ENCODE measurements around the gene ERMAP. TPM values are rescaled to one million over a fixed set of nuclear protein-coding genes. Genes with fewer than 3 reads are reported as not detected.
"Not testable (repeated sequence)": the region's sequence is repeated elsewhere in the genome, so short reads cannot be mapped to it uniquely, and the experiment has no call there.

ERMAP gene
- total RNA-seq, 1 experiment from 2014 or later, result 12.3 TPM

DNA sequence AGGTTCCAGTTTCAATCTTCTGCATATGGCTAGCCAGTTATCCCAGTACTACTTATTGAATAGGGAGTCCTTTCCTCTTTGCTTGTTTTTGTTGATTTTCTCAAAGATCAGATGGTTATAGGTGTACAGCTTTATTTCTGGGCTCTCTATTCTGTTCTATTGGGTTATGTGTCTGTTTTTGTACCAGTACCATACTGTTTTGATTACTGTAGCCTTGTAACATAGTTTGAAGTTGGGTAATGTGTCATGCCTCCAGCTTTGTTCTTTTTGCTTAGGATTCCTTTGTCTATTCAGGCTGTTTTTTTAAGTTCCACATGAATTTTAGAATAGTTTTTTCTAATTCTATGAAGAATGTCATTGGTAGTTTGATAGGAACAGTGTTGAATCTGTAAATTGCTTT, 56.2 kb downstream of the ERMAP start:
- DNase-seq (ENCODE audit: low read depth), result not testable (repeated sequence)

DNA sequence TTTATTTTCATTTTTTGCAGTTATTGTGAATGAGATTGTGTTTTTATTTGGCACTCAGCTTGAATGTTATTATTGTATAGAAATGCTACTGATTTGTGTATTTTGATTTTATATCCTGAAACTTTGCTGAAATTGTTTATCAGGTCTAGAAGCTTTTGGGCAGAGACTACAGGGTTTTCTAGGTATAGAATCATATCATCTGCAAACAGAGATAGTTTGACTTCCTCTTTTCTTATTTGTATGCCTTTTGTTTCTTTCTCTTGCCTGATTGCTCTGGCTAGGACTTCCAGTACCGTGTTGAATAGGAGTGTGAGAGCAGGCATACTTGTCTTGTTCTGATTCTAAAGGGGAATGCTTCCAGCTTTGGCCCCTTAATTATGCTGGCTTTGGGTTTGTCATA, 56.7 kb downstream of the ERMAP start:
- DNase-seq (ENCODE audit: low read depth), result no peak

DNA sequence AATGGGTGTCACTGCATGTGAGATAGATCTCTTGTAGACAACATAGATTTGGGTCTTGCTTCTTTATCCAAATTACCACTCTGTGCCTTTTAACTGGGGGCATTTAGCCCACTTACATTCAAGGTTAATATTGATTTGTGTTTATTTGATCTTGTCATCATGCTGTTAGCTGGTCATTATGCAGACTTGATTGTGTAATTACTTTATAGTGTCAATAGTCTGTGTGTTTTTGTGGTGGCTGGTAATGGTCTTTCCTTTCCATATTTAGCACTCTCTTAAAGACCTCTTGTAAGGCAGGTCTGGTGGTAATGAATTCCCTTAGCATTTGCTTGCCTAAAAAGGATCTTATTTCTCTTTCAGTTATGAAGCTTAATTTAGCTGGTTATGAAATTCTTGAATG, 59.1 kb downstream of the ERMAP start:
- DNase-seq (ENCODE audit: low read depth), result no peak

DNA sequence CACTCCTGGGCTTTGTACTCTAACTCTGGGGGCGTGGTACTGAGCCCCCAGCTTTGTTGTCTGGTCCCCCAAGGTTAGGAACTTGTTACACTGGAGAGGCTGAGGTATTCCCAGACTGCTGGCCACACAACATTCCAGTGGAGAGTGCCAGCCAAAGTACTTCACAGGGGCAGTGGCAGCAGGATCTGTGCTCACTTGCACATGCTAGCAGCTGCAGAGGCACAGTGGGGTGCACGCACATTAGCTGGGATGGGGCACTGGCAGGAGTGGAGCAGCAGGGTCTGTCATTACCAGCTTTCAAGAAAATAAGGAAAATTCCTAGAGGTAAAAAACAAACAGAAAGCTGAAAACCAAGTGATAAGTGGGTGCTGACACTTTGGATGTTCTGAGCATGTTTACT, 60.5 kb downstream of the ERMAP start:
- DNase-seq (ENCODE audit: low read depth), result no peak

DNA sequence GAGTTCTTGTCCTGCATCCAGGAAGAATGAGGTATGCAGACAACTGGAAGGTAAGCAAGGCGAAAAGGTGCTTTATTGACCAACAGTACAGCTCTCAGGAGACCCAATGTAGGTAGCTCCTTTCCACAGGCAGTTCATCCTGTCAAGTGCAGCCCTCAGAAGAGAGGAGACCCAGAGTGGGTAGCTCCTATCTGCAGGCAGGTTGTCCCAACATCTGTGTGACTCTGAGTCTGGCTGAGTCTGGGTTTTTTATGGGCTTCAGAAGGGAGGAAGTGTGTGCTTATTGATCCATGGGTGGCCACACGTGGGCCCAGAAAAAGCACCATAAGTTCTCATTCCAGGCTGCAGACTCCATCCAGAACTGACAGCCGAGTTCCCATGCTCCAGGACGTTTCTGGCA, 63.5 kb downstream of the ERMAP start:
- DNase-seq (ENCODE audit: low read depth), result no peak

DNA sequence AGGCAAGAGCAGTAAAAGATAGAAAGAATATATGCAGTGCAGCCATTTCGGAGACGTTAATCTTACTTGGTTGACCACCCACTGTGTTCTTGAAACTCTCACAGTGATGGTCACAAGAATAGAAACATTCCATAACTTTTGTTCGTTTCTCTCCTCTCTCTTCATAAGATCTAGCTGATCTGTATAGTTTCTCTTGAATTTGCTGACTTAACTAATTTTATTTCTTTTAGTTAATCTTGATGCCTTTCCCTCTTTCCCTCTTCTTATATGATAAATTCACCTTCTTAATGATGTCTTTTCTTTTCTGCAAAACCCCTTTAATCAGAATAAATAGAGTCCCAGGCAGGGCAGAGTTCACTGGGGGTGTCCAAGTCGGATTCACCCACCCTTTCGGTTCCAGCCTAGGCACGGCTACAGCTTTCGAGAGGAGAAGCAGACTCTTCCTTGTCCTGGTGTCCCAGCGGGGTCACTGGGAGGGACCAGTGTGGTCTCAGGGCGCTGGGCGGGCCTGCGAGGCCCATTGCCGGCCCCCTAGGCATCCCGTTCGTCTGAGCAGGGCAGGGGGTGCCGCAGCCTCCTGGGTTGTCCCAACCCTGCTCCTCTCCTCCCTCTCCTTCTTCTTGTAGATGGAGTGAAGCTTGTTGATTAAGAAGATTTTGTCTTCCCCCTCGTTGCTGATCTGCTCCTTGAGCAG, 69.3 kb downstream of the ERMAP start:
- DNase-seq (ENCODE audit: low read depth), result no peak

DNA sequence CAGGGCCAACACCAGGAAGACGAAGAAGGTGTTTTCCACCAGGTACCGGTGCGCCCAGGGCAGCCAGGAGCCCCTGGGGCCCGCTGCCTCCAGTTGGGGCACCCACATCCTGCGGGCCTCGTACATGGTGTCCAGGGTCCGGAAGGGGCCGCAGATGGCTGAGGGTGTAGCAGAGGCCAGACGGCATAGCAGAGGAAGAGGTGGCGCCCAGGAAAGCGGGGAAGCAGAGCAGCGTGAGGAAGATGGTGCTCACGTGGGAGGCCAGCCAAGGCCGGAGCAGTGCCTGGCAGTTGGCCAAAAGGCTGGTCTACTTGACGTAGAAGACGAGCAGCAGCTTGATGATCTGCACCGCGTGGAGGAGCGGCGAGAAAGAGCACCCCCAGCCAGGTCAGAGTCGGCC, 69.9 kb downstream of the ERMAP start:
- DNase-seq (ENCODE audit: low read depth), result no peak

DNA sequence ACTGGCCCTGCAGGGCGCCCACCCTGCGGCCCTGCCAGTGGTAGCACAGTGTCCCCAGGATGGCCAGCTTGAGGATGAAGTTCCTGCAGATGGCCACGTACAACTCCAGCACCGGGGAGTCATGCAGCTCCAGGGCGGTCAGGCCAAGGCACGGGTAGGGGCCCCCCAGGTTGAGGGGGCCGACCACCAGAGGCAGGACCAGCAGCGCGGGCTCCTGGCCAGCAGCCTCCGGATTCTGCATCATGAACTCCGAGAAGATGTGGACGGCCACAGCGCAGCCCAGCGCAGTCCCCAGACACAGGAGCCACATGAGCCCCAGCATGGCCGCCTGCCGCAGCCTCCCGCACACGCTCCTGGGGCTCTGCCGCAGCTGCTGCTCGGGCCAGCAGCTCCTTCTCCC, 70.4 kb downstream of the ERMAP start:
- DNase-seq (ENCODE audit: low read depth), result no peak

DNA sequence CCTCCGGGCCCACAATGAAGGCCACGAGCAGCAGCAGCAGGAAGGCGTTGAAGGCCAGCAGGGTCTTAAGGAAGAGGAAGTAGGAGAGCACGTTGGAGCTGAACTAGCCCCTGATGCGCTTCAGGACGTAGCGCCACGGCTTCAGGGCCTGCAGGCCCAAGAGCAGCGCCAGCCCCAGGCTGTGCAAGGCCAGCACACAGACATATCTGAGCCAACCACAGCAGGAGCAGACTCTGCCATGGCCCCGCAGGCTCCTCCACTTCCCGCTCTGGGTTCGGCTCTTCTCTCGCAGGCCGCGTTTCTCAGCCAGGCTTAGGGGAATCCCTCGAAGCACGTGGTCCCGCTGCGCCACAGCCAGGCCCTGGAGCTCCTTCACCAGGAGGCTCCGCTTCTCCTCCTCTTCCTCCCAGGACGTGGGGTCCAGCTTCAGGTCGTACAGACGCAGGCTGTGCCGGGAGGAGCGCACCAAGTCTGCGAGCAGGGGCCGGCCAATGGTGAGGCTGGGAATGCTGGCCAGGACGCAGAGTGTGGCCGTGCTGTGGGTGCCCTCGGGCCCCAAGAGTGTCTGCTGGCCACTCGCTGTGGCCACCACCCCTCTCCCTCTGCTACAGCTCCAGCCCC, 71.2 kb downstream of the ERMAP start:
- no peak for DNase-seq (ENCODE audit: low read depth)

DNA sequence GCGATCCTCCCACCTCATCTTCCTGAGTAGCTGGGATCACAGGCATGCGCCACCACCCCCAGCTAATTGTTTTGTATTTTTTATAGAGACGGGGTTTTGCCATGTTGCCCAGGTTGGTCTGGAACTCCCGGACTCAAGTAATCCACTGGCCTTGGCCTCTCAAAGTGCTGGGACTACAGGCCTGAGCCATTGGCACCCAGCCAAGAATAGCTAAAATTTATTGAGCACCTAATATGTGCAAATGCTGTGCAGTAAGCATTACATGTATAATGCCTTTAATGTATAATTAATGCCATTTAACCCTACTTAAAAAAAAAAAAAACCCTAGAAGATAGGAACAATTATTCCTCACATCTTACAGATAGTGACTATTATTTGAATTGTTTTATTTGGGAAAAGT, 72.3 kb downstream of the ERMAP start:
- no peak for DNase-seq (ENCODE audit: low read depth)

DNA sequence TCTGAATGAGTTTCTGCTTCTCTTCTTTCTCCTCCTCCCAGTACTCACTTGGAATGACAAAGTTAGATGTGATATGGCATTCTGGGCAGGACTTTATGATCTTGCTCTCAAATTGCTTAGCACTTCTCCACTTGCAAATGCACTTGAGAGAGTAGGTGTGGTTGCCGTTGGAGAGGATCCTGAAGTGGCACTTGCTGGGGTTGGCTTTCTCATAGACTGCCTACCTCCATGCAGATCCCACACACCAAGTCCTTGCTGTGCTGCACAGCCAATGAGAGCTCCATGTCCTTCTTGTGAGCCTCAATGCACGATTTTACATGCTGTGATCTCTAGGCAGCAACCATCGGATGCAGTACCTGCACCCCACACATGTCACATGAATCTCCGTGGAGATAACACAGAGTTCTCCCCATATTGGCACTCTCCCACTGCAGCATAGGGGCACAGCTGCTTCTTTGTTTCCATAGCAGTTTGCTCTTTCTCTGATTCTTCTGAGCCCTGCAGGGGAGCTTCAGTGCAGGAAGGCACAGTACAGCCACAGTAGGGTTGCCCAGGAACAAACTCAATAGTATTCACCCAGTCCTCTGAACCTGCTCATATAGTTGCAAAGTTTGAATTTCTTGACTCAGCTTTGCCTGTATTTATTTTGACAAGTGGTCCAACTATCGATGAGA, 74.7 kb downstream of the ERMAP start:
- no peak for DNase-seq (ENCODE audit: low read depth)

Other genes with a start within 250 kb of the ERMAP start
- 187 and 202 TPM in 2 replicates for gene PPIH, start 158.7 kb upstream of the ERMAP start, total RNA-seq (2014; rRNA removed; shearing (Covaris generic))
- gene YBX1, start 134.7 kb upstream of the ERMAP start, total RNA-seq (2014; rRNA removed; shearing (Covaris generic)), result 888 and 951 TPM in 2 replicates
- not detected in 2 replicates for gene CLDN19, start 76.9 kb upstream of the ERMAP start, total RNA-seq (2014; rRNA removed; shearing (Covaris generic))
- 71.9 and 75.6 TPM in 2 replicates for gene P3H1, start 50.1 kb upstream of the ERMAP start, total RNA-seq (2014; rRNA removed; shearing (Covaris generic))
- gene C1orf50, start 49.9 kb upstream of the ERMAP start, total RNA-seq (2014; rRNA removed; shearing (Covaris generic)), result 2.5 and 3.1 TPM in 2 replicates
- 0.03 TPM in 1 of 2 replicates, not detected in the other for gene TMEM269, start 32.1 kb upstream of the ERMAP start, total RNA-seq (2014; rRNA removed; shearing (Covaris generic))
- 23.8 and 28.2 TPM in 2 replicates for gene SVBP, start 275 bp downstream of the ERMAP start, total RNA-seq (2014; rRNA removed; shearing (Covaris generic))
- gene ZNF691, start 29.5 kb downstream of the ERMAP start, total RNA-seq (2014; rRNA removed; shearing (Covaris generic)), result 10.3 and 11.8 TPM in 2 replicates
- 193 and 305 TPM in 2 replicates for gene SLC2A1, start 141.7 kb downstream of the ERMAP start, total RNA-seq (2014; rRNA removed; shearing (Covaris generic))

Data from Daoy (cell line).